DOHH2 (cell line): ENCODE measurements around the gene CREG2.

Experiments used
- H3F3A ChIP-seq: fragments of 200-600 bp; sonication (generic), shearing (Covaris generic); 2 replicates; pipeline ENCODE4 v1.6.0; 2016; ENCODE audit warnings: antibody characterized with exemption, mild to moderate bottlenecking; ENCODE audit not compliant: control insufficient read depth, insufficient read depth
- H3K27ac ChIP-seq: fragments of 200-600 bp; sonication (generic); 2 replicates; pipeline ENCODE4 v1.5.1; 2014; ENCODE audit warnings: low read depth, mild to moderate bottlenecking, low read length, moderate library complexity
- H3K27me3 ChIP-seq: fragments of 200-600 bp; sonication (generic); 2 replicates; pipeline ENCODE4 v1.6.1; 2014; ENCODE audit warnings: mild to moderate bottlenecking, low read length, mixed read lengths; ENCODE audit not compliant: control insufficient read depth
- H3K36me3 ChIP-seq: fragments of 200-600 bp; sonication (generic); 2 replicates; pipeline ENCODE4 v1.6.1; 2014; ENCODE audit warnings: mild to moderate bottlenecking, low read length, moderate library complexity, mixed read lengths; ENCODE audit not compliant: control insufficient read depth
- H3K4me1 ChIP-seq: fragments of 200-600 bp; sonication (generic); 2 replicates; pipeline ENCODE4 v1.6.1; 2014; ENCODE audit warnings: mild to moderate bottlenecking, low read length, mixed read lengths; ENCODE audit not compliant: control insufficient read depth
- H3K4me2 ChIP-seq: fragments of 200-600 bp; sonication (generic); 2 replicates; pipeline ENCODE4 v1.6.0; 2014; ENCODE audit warnings: mild to moderate bottlenecking, low read length, moderate library complexity
- H3K4me3 ChIP-seq: fragments of 200-600 bp; sonication (generic); 2 replicates; pipeline ENCODE4 v1.5.1; 2014; ENCODE audit warnings: mild to moderate bottlenecking, low read length, mixed read lengths
- H3K79me2 ChIP-seq: fragments of 200-600 bp; sonication (generic); 2 replicates; pipeline ENCODE4 v1.6.1; 2014; ENCODE audit warnings: mild to moderate bottlenecking, low read length, mixed read lengths; ENCODE audit not compliant: control insufficient read depth
- H3K9me2 ChIP-seq: fragments of 200-600 bp; sonication (generic); replicated peaks from 2 replicates; pipeline ENCODE4 v1.6.1; 2014; ENCODE audit warnings: mild to moderate bottlenecking, low read length, mixed read lengths; ENCODE audit not compliant: control insufficient read depth
- H3K9me3 ChIP-seq: fragments of 200-600 bp; sonication (generic); 2 replicates; pipeline ENCODE4 v1.6.1; 2014; ENCODE audit warnings: antibody characterized with exemption, low read length, mixed read lengths; ENCODE audit not compliant: control insufficient read depth, insufficient read depth
- H4K20me1 ChIP-seq: fragments of 200-600 bp; sonication (generic); 2 replicates; pipeline ENCODE4 v1.6.0; 2014; ENCODE audit warnings: low read depth, mild to moderate bottlenecking, antibody characterized with exemption, low read length, moderate library complexity; ENCODE audit not compliant: control insufficient read depth, insufficient read depth
- CTCF ChIP-seq: fragments of 200-600 bp; sonication (generic); IDR thresholded peaks from one replicate; pipeline ENCODE4 v1.5.1; 2014; ENCODE audit warnings: antibody characterized with exemption, mild to moderate bottlenecking, low read depth, low read length; ENCODE audit not compliant: poor library complexity, severe bottlenecking
- EZH2phosphoT487 ChIP-seq: fragments of 200-600 bp; sonication (generic); IDR thresholded peaks from 2 replicates; pipeline ENCODE4 v1.6.1; 2017; ENCODE audit warnings: borderline replicate concordance, mild to moderate bottlenecking, antibody characterized with exemption, low read length, moderate library complexity, mixed read lengths

Gene CREG2

GRCh38 chr2:101405351-101405899 lies 18.1 kb upstream of the CREG2 start:
- no peaks in the 10 kb centered on the region for H3F3A ChIP-seq
- H4K20me1 ChIP-seq, result no peaks in the 10 kb centered on the region
- no peaks in the 10 kb centered on the region for H3K79me2 ChIP-seq
- no peak overlapping the region for H3K27ac ChIP-seq
- H3K4me2 ChIP-seq, result peak overlapping the region; percentile 40
- H3K4me1 ChIP-seq, result peaks cover 31% of the 10 kb centered on the region
- no peaks in the 10 kb centered on the region for H3K9me2 ChIP-seq
- TF ChIP-seq EZH2phosphoT487 (no peak), CTCF (no peak)
- H3K4me3 ChIP-seq, result no peak overlapping the region
- peaks cover 9% of the 10 kb centered on the region for H3K27me3 ChIP-seq
- H3K36me3 ChIP-seq, result no peaks in the 10 kb centered on the region
- no peaks in the 10 kb centered on the region for H3K9me3 ChIP-seq

- TF ChIP-seq CTCF (no peak), EZH2phosphoT487 (no peak)
- H3K27ac ChIP-seq, result no peak overlapping the region
- no peak overlapping the region for H3K4me2 ChIP-seq
- H4K20me1 ChIP-seq, result no peaks in the 10 kb centered on the region
- H3K4me3 ChIP-seq, result no peak overlapping the region
- peaks cover 47% of the 10 kb centered on the region for H3K4me1 ChIP-seq
- H3K27me3 ChIP-seq, result peaks cover 25% of the 10 kb centered on the region
- no peaks in the 10 kb centered on the region for H3K79me2 ChIP-seq
- no peaks in the 10 kb centered on the region for H3K36me3 ChIP-seq
- H3F3A ChIP-seq, result no peaks in the 10 kb centered on the region
- no peaks in the 10 kb centered on the region for H3K9me3 ChIP-seq
- no peaks in the 10 kb centered on the region for H3K9me2 ChIP-seq
Observed at GRCh38 chr2:101403745-101404144, 16.4 kb upstream of the CREG2 start.

- no peaks in the 10 kb centered on the region for H3K9me2 ChIP-seq
- H3K36me3 ChIP-seq, result no peaks in the 10 kb centered on the region
- no peaks in the 10 kb centered on the region for H3K9me3 ChIP-seq
- peaks cover 25% of the 10 kb centered on the region for H3K27me3 ChIP-seq
- no peaks in the 10 kb centered on the region for H3K79me2 ChIP-seq
- no peak overlapping the region for H3K27ac ChIP-seq
- peaks cover 47% of the 10 kb centered on the region for H3K4me1 ChIP-seq
- no peaks in the 10 kb centered on the region for H3F3A ChIP-seq
- no peak for TF ChIP-seq CTCF
- no peak for TF ChIP-seq EZH2phosphoT487
- no peak overlapping the region for H3K4me3 ChIP-seq
- no peak overlapping the region for H3K4me2 ChIP-seq
- no peaks in the 10 kb centered on the region for H4K20me1 ChIP-seq
Observed at GRCh38 chr2:101402630-101403029, 15.3 kb upstream of the CREG2 start.
